DND-41 (cell line): Measurements from ENCODE around the gene CFB.

Source experiments
- ATAC-seq: fragments of 200-7000 bp; cut with Tn5 transposase; 3 replicates; pipeline ENCODE4 v1.9.1; 2021; ENCODE audit warnings: low read depth; ENCODE audit not compliant: insufficient read depth
- DNase-seq: peaks from one replicate; pipeline ENCODE4 v3.0.0-alpha.2; 2020
- H2AFZ ChIP-seq: 2 replicates; pipeline ENCODE4 v1.6.0; 2012; ENCODE audit warnings: low read depth, low read length
- H3K27ac ChIP-seq: 2 replicates; pipeline ENCODE4 v1.5.1; 2012; ENCODE audit warnings: low read length, inconsistent platforms
- H3K27me3 ChIP-seq: fragments of 200-600 bp; sonication (generic); 2 replicates; pipeline ENCODE4 v1.6.0; 2012; ENCODE audit warnings: low read length, mild to moderate bottlenecking, inconsistent platforms; ENCODE audit not compliant: insufficient read depth, poor library complexity
- H3K36me3 ChIP-seq: 2 replicates; pipeline ENCODE4 v1.5.1; 2012; ENCODE audit warnings: low read length, inconsistent platforms; ENCODE audit not compliant: insufficient read depth
- H3K4me1 ChIP-seq: 2 replicates; pipeline ENCODE4 v1.5.1; 2012; ENCODE audit warnings: mild to moderate bottlenecking, low read length; ENCODE audit not compliant: insufficient read depth
- H3K4me2 ChIP-seq: 2 replicates; pipeline ENCODE4 v1.6.0; 2012; ENCODE audit warnings: mild to moderate bottlenecking, moderate library complexity, low read length, inconsistent platforms; ENCODE audit not compliant: insufficient read depth
- H3K4me3 ChIP-seq, 2 experiments: fragments of 200-600 bp in 1 of 2; shearing (Covaris generic) in 1 of 2; 2 replicates each; pipeline ENCODE4 v1.5.1; 2012 to 2016; ENCODE audit warnings: inconsistent platforms in 2 of 2, low read length in 2 of 2, mild to moderate bottlenecking in 2 of 2, low read depth in 1 of 2, moderate library complexity in 1 of 2
- H3K79me2 ChIP-seq: 2 replicates; pipeline ENCODE4 v1.6.0; 2012; ENCODE audit warnings: low read length, inconsistent platforms; ENCODE audit not compliant: insufficient read depth
- H3K9ac ChIP-seq: 2 replicates; pipeline ENCODE4 v1.6.0; 2012; ENCODE audit warnings: low read depth, mild to moderate bottlenecking, inconsistent platforms, low read length, moderate library complexity
- H3K9me3 ChIP-seq: 2 replicates; pipeline ENCODE4 v1.5.1; 2012; ENCODE audit warnings: low read length, moderate library complexity, mild to moderate bottlenecking, inconsistent platforms; ENCODE audit not compliant: insufficient read depth, severe bottlenecking
- H4K20me1 ChIP-seq: 2 replicates; pipeline ENCODE4 v1.6.0; 2012; ENCODE audit warnings: low read length; ENCODE audit not compliant: insufficient read depth
- CTCF ChIP-seq: IDR thresholded peaks from 2 replicates; pipeline ENCODE4 v1.5.1; 2012; ENCODE audit warnings: borderline replicate concordance, low read length, moderate library complexity, mild to moderate bottlenecking; ENCODE audit not compliant: poor library complexity, severe bottlenecking; ENCODE audit errors: extremely low read depth
- EZH2 ChIP-seq: IDR thresholded peaks from 3 replicates; pipeline ENCODE4 v1.6.1; 2012; ENCODE audit warnings: borderline replicate concordance, low read depth, mild to moderate bottlenecking, moderate library complexity, low read length, inconsistent platforms; ENCODE audit not compliant: severe bottlenecking

The CFB gene

GRCh38 chr6:31945507-31946369 lies at the start of gene CFB:
Gene CFB (plus strand): TSS chr6:31946095. CDS start chr6:31946222, 127 bp downstream.
- no peak within 1 kb of the TSS for H3K9ac ChIP-seq
- ATAC-seq: no peak
- no peak within 1 kb of the TSS for H3K4me2 ChIP-seq

GRCh38 chr6:31896493-31896855 lies 49.4 kb upstream of the CFB start:
- Histone ChIP-seq H3K4me2 (peak overlapping the region; percentile 88), H3K27me3 (no peaks in the 10 kb centered on the region), H4K20me1 (peaks cover 3% of the 10 kb centered on the region; the same call in 1 of the 2 replicates), H3K36me3 (peaks cover 60% of the 10 kb centered on the region), H2AFZ (peak overlapping the region; percentile 71; the same call in 1 of the 2 replicates), H3K4me3 (peak overlapping the region; percentile 70 to 78; a peak in 3 of 4 replicates), H3K9ac (peak overlapping the region; percentile 79), H3K79me2 (peaks cover 60% of the 10 kb centered on the region), H3K27ac (peak overlapping the region; percentile 81), H3K4me1 (peaks cover 42% of the 10 kb centered on the region), H3K9me3 (no peaks in the 10 kb centered on the region)
- no peak for ATAC-seq
- no peak for TF ChIP-seq EZH2
- TF ChIP-seq CTCF: no peak
- DNase-seq: no peak

More at GRCh38 chr6:31945507-31946369, at the start of gene CFB:
- Histone ChIP-seq H3K4me3 (no peak within 1 kb of the TSS), H3K9me3 (no peaks in the 10 kb centered on the region), H4K20me1 (no peaks in the 10 kb centered on the region; the same call in 1 of the 2 replicates), H2AFZ (no peak within 1 kb of the TSS), H3K27ac (no peak within 1 kb of the TSS), H3K27me3 (peaks cover 10% of the 10 kb centered on the region), H3K79me2 (no peaks in the 10 kb centered on the region), H3K36me3 (no peaks in the 10 kb centered on the region), H3K4me1 (no peaks in the 10 kb centered on the region)
- TF ChIP-seq EZH2 (no peak), CTCF (no peak)
- no peak for DNase-seq

- Histone ChIP-seq H3K4me3 (peak overlapping the region; percentile 70 to 78; a peak in 3 of 4 replicates), H3K9me3 (no peaks in the 10 kb centered on the region), H3K79me2 (peaks cover 63% of the 10 kb centered on the region), H4K20me1 (peaks cover 3% of the 10 kb centered on the region; the same call in 1 of the 2 replicates), H3K27ac (peak overlapping the region; percentile 81), H3K9ac (peak overlapping the region; percentile 79), H2AFZ (peak overlapping the region; percentile 71), H3K4me2 (peak overlapping the region; percentile 88), H3K36me3 (peaks cover 54% of the 10 kb centered on the region), H3K4me1 (peaks cover 43% of the 10 kb centered on the region), H3K27me3 (no peaks in the 10 kb centered on the region)
- DNase-seq (no peak), ATAC-seq (peak; percentile 8; the same call in 2 of the 3 replicates)
- TF ChIP-seq CTCF (no peak), EZH2 (no peak)
These were observed 48.9 kb upstream of the CFB start for GRCh38 chr6:31896856-31897611.
